Fibroblast of lung (primary cell): ENCODE data around the gene RPL7A. TPM values are rescaled to one million over a fixed set of nuclear protein-coding genes. Genes with fewer than 3 reads are reported as not detected.

ENCODE experiments used
- DNase-seq, 2 donors: peaks; one replicate each; pipeline versions ENCODE4 v3.0.0 to v3.0.0-alpha.2; 2010; ENCODE audit warnings: low read depth in 2 of 2
- H2AFZ ChIP-seq: 2 replicates; pipeline ENCODE4 v1.5.1; 2012; ENCODE audit warnings: low read length, control low read depth, inconsistent platforms
- H3K27ac ChIP-seq: 2 replicates; pipeline ENCODE4 v1.5.1; 2011; ENCODE audit warnings: low read length, control low read depth; ENCODE audit not compliant: insufficient read depth
- H3K27me3 ChIP-seq: 2 replicates; pipeline ENCODE4 v1.5.1; 2011; ENCODE audit warnings: mild to moderate bottlenecking, low read length; ENCODE audit not compliant: control insufficient read depth, insufficient read depth
- H3K36me3 ChIP-seq: 2 replicates; pipeline ENCODE4 v1.5.1; 2011; ENCODE audit warnings: low read length; ENCODE audit not compliant: control insufficient read depth, insufficient read depth
- H3K4me1 ChIP-seq: 2 replicates; pipeline ENCODE4 v1.5.1; 2011; ENCODE audit warnings: low read length; ENCODE audit not compliant: control insufficient read depth, insufficient read depth; ENCODE audit errors: extremely low read depth
- H3K4me2 ChIP-seq: 2 replicates; pipeline ENCODE4 v1.5.1; 2011; ENCODE audit warnings: low read length, control low read depth; ENCODE audit not compliant: insufficient read depth; ENCODE audit errors: extremely low read depth
- H3K4me3 ChIP-seq, 4 experiments: fragments of 200-600 bp in 1 of 4; sonication (generic) in 1 of 4; replicated peaks in 1 of 4; 2 replicates each; pipeline ENCODE4 v1.5.1; 2011 to 2016; ENCODE audit warnings: low read length in 4 of 4, low read depth in 3 of 4, mild to moderate bottlenecking in 3 of 4, control low read depth in 2 of 4, inconsistent platforms in 1 of 4, mixed read lengths in 1 of 4; ENCODE audit not compliant: insufficient read depth in 1 of 4; ENCODE audit errors: control extremely low read depth in 1 of 4
- H3K79me2 ChIP-seq: 2 replicates; pipeline ENCODE4 v1.5.1; 2012; ENCODE audit warnings: mild to moderate bottlenecking, low read length, inconsistent platforms; ENCODE audit not compliant: control insufficient read depth, insufficient read depth
- H3K9ac ChIP-seq: 2 replicates; pipeline ENCODE4 v1.5.1; 2011; ENCODE audit warnings: mild to moderate bottlenecking, low read length, control low read depth; ENCODE audit not compliant: insufficient read depth
- H3K9me3 ChIP-seq: 2 replicates; pipeline ENCODE4 v1.5.1; 2012; ENCODE audit warnings: low read depth, low read length; ENCODE audit not compliant: control insufficient read depth, insufficient read depth
- H4K20me1 ChIP-seq: 2 replicates; pipeline ENCODE4 v1.5.1; 2011; ENCODE audit warnings: low read length; ENCODE audit not compliant: control insufficient read depth, insufficient read depth; ENCODE audit errors: extremely low read depth
- EZH2 ChIP-seq: IDR thresholded peaks from 2 replicates; pipeline ENCODE4 v1.5.1; 2012; ENCODE audit warnings: low read length, control low read depth, mild to moderate bottlenecking; ENCODE audit errors: missing control alignments
- polyA plus RNA-seq, 2 donors: library from polyadenylated mRNA; depleted of rRNA in 1 of 2; stranded (reverse) in 1 of 2; unstranded in 1 of 2; fragments of >200 nt; gene quantifications; 2 replicates each; pipeline ENCODE4 v1.2.1, GENCODE V29; 2011 to 2012; ENCODE audit warnings: missing spikeins in 1 of 2
- total RNA-seq: library from RNA; depleted of rRNA; stranded (reverse); fragments of >200 nt; gene quantifications from 2 replicates; pipeline ENCODE4 v1.2.1, GENCODE V29; 2014
- TF ChIP-seq, protein P1 (sequence below), 2 donors: IDR thresholded peaks in 1 of 2; conservative IDR thresholded peaks in 1 of 2; 1 replicate in 1 of 2; 2 replicates in 1 of 2; pipeline ENCODE4 v1.5.1; 2011 to 2012; ENCODE audit warnings: low read length in 2 of 2, control low read depth in 1 of 2, inconsistent platforms in 1 of 2, low read depth in 1 of 2, mild to moderate bottlenecking in 1 of 2

Gene RPL7A
- total and polyA plus RNA-seq, 2 donors (not counting 1 experiment from before 2014, with no cell fraction given) = 1,820 to 2,991 TPM

DNA sequence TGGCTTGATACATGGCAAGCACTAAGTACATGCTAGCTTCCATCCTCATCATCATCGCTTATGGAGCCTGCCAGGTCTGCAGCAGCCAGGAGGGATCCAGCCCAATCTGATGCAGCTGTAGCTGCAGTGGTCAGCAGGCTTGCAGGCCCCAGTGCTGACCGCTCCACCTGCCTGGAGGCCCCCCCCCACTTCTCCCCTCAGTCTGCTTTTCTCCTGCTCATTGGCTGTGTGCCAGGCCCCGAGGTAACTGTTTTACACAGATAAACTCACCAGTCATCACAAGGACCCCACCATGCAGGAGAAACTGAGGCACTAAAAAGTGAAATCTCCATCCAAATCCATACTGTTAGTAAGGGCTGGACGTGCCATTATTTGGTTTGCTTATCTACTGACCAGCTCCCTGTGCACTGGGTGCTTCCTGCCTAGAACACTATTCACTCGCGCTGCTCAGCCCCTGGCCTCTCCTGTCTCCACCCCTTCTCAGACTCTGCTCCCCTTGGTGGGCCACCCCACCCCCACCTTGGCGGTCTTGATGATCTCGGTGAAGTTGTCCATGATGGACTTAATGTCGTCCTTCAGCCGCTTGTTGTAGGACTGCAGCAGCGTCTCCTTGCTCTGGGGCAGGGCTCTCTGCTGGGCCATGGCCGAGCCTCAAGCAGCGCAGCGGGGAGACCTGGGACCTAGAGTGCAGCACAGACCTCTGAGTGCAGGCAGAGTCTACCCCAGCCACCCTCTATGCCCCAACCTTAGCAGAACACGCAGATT lies 1.8 kb upstream of the RPL7A start:
- Histone ChIP-seq H3K27ac (peak overlapping the region; percentile 4), H3K9ac (no peak overlapping the region), H3K79me2 (peaks cover 43% of the 10 kb centered on the region), H4K20me1 (no peaks in the 10 kb centered on the region), H3K36me3 (peaks cover 37% of the 10 kb centered on the region), H2AFZ (no peak overlapping the region), H3K4me3 (peak overlapping the region; percentile 50 to 95 (median 92)), H3K4me2 (peak overlapping the region; percentile 85), H3K9me3 (no peaks in the 10 kb centered on the region), H3K4me1 (peaks cover 11% of the 10 kb centered on the region), H3K27me3 (no peaks in the 10 kb centered on the region)
- TF ChIP-seq EZH2 = no peak
- TF ChIP-seq, protein P1, sequence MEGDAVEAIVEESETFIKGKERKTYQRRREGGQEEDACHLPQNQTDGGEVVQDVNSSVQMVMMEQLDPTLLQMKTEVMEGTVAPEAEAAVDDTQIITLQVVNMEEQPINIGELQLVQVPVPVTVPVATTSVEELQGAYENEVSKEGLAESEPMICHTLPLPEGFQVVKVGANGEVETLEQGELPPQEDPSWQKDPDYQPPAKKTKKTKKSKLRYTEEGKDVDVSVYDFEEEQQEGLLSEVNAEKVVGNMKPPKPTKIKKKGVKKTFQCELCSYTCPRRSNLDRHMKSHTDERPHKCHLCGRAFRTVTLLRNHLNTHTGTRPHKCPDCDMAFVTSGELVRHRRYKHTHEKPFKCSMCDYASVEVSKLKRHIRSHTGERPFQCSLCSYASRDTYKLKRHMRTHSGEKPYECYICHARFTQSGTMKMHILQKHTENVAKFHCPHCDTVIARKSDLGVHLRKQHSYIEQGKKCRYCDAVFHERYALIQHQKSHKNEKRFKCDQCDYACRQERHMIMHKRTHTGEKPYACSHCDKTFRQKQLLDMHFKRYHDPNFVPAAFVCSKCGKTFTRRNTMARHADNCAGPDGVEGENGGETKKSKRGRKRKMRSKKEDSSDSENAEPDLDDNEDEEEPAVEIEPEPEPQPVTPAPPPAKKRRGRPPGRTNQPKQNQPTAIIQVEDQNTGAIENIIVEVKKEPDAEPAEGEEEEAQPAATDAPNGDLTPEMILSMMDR (conservative IDR thresholded peaks at IDR 0.05 in 1 of 2, IDR thresholded peaks at IDR 0.05 in 1 of 2; ENCODE audit: low read depth in 1 of 2, low read length in 2 of 2) = no peak
- no peak for DNase-seq

DNA sequence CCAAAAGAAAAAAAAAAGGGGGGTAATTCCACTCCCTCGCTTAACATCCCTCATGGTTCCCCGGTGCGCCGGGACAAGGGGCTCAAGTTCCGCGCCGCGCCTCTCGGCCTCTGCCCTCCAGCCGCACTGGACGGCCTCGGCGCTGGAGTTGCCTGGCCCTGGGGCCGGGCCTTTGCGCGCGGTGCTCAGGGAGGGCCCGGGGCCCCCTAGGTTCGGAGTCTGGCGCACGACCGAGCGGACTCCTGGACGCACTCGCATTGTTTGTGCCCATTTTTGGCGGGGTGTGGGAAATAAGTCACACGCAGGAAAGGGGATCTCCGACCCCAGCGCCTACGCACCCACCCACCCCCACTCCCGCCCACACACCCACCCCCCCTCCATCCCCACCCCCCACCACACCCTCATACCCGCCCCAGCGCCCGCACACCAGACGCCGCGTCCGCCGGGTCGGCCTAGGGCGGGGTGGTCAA lies 468 bp upstream of the RPL7A start:
- H3K4me1 ChIP-seq = peaks cover 11% of the 10 kb centered on the region

More for the DNA sequence above, 468 bp upstream of the RPL7A start:
- peak overlapping the region; percentile 81 to 95 (median 92) for H3K4me3 ChIP-seq
- H2AFZ ChIP-seq = no peak overlapping the region
- TF ChIP-seq EZH2 = no peak
- TF ChIP-seq, protein P1 (conservative IDR thresholded peaks at IDR 0.05 in 1 of 2, IDR thresholded peaks at IDR 0.05 in 1 of 2; ENCODE audit: low read depth in 1 of 2, low read length in 2 of 2) = no peak
- peaks cover 37% of the 10 kb centered on the region for H3K36me3 ChIP-seq
- H3K79me2 ChIP-seq = peaks cover 43% of the 10 kb centered on the region
- peak overlapping the region; percentile 74 for H3K9ac ChIP-seq
- H3K4me2 ChIP-seq = peak overlapping the region; percentile 85
- peak overlapping the region; percentile 66 for H3K27ac ChIP-seq
- DNase-seq = peak in 1 of 2 donors; percentile 30
- no peaks in the 10 kb centered on the region for H3K27me3 ChIP-seq
- no peaks in the 10 kb centered on the region for H3K9me3 ChIP-seq
- H4K20me1 ChIP-seq = no peaks in the 10 kb centered on the region
